C4-2B (cell line): Measurements from ENCODE around the gene FTL.
A peak's percentile ranks its signal among the peaks of the same experiment; 100 is the strongest.
"Not testable (repeated sequence)": the region's sequence is repeated elsewhere in the genome, so short reads cannot be mapped to it uniquely, and the experiment has no call there.

ENCODE experiments used
- H3K27ac ChIP-seq: fragments of 450-650 bp; 2 replicates; pipeline ENCODE4 v1.5.1; 2017
- CTCF ChIP-seq: fragments of 450-650 bp; conservative IDR thresholded peaks from 2 replicates; pipeline ENCODE4 v1.5.1; 2017; ENCODE audit warnings: mild to moderate bottlenecking
- ZFX ChIP-seq: fragments of 450-650 bp; IDR thresholded peaks from 2 replicates; pipeline ENCODE4 v1.6.1; 2017

FTL gene

GRCh38 chr19:48922548-48923490 is 42.3 kb upstream of the FTL start:
- H3K27ac ChIP-seq, result no peak overlapping the region
- TF ChIP-seq CTCF (no peak), ZFX (no peak)

- TF ChIP-seq CTCF (no peak), ZFX (no peak)
- H3K27ac ChIP-seq, result no peak overlapping the region
These were observed 39.8 kb upstream of the FTL start for GRCh38 chr19:48925240-48925843.

GRCh38 chr19:48925890-48926289 is 39.2 kb upstream of the FTL start:
- H3K27ac ChIP-seq, result not testable (repeated sequence)

- no peak for TF ChIP-seq CTCF
- no peak for TF ChIP-seq ZFX
- no peak overlapping the region; the same call in 1 of the 2 replicates for H3K27ac ChIP-seq
These were observed 38.2 kb upstream of the FTL start for GRCh38 chr19:48926909-48927308.

GRCh38 chr19:48927692-48928091 is 37.4 kb upstream of the FTL start:
- peak overlapping the region; percentile 8; the same call in 1 of the 2 replicates for H3K27ac ChIP-seq

GRCh38 chr19:48928164-48929025 is 36.7 kb upstream of the FTL start:
- peak overlapping the region; percentile 15; the same call in 1 of the 2 replicates for H3K27ac ChIP-seq
- TF ChIP-seq ZFX (no peak), CTCF (no peak)

GRCh38 chr19:48933382-48933932 is 31.7 kb upstream of the FTL start, which contains the start of gene DHDH:
DHDH (plus strand) TSS chr19:48933699; CDS start chr19:48933722, 23 bp downstream.
- TF ChIP-seq CTCF, result no peak
- no peak for TF ChIP-seq ZFX
- peak within 1 kb of the TSS; percentile 28; the same call in 1 of the 2 replicates for H3K27ac ChIP-seq
